MM.1S (cell line): ENCODE data around the gene AKAP9.
"Not testable (repeated sequence)": the region's sequence is repeated elsewhere in the genome, so short reads cannot be mapped to it uniquely, and the experiment has no call there.

Experiments used
- DNase-seq: peaks from one replicate; pipeline ENCODE4 v3.0.0-alpha.2; 2015
- H2AFZ ChIP-seq: fragments of 300-600 bp; sonication (generic); 2 replicates; pipeline ENCODE4 v1.6.0; 2016; ENCODE audit warnings: antibody characterized with exemption, low read length
- H3F3A ChIP-seq: fragments of 300-600 bp; sonication (generic); 2 replicates; pipeline ENCODE4 v1.6.1; 2016; ENCODE audit warnings: mild to moderate bottlenecking, antibody characterized with exemption, low read length, moderate library complexity, mixed read lengths; ENCODE audit not compliant: insufficient read depth
- H3K27ac ChIP-seq: fragments of 300-600 bp; sonication (generic); 2 replicates; pipeline ENCODE4 v1.5.1; 2016; ENCODE audit warnings: mild to moderate bottlenecking, low read length
- H3K27me3 ChIP-seq: fragments of 300-600 bp; sonication (generic); replicated peaks from 2 replicates; pipeline ENCODE4 v1.6.0; 2016; ENCODE audit warnings: low read length; ENCODE audit not compliant: insufficient read depth
- H3K36me3 ChIP-seq: fragments of 300-600 bp; sonication (generic); replicated peaks from 2 replicates; pipeline ENCODE4 v1.6.1; 2016; ENCODE audit warnings: mild to moderate bottlenecking, low read length, mixed read lengths; ENCODE audit not compliant: insufficient read depth
- H3K4me1 ChIP-seq: fragments of 300-600 bp; sonication (generic); 2 replicates; pipeline ENCODE4 v1.6.1; 2016; ENCODE audit warnings: low read length, mixed read lengths
- H3K4me2 ChIP-seq: fragments of 300-600 bp; sonication (generic); 2 replicates; pipeline ENCODE4 v1.6.0; 2016; ENCODE audit warnings: low read depth, low read length
- H3K4me3 ChIP-seq: fragments of 300-600 bp; sonication (generic); 2 replicates; pipeline ENCODE4 v1.5.1; 2016; ENCODE audit warnings: low read length, mixed read lengths
- H3K79me2 ChIP-seq: fragments of 300-600 bp; sonication (generic); 2 replicates; pipeline ENCODE4 v1.6.1; 2016; ENCODE audit warnings: mixed run types, low read length, mixed read lengths
- H3K9ac ChIP-seq: fragments of 300-600 bp; sonication (generic); 2 replicates; pipeline ENCODE4 v1.6.1; 2016; ENCODE audit warnings: low read length, mixed read lengths
- H3K9me2 ChIP-seq: fragments of 300-600 bp; sonication (generic); replicated peaks from 2 replicates; pipeline ENCODE4 v1.6.1; 2016; ENCODE audit warnings: mild to moderate bottlenecking, low read length, mixed read lengths; ENCODE audit not compliant: insufficient read depth
- H3K9me3 ChIP-seq: fragments of 300-600 bp; sonication (generic); replicated peaks from 2 replicates; pipeline ENCODE4 v1.6.1; 2016; ENCODE audit warnings: mild to moderate bottlenecking, low read length, mixed read lengths; ENCODE audit not compliant: insufficient read depth
- H4K20me1 ChIP-seq: fragments of 300-600 bp; sonication (generic); 2 replicates; pipeline ENCODE4 v1.6.1; 2016; ENCODE audit warnings: mild to moderate bottlenecking, low read length, moderate library complexity, mixed read lengths; ENCODE audit not compliant: insufficient read depth
- EZH2 ChIP-seq: fragments of 300-600 bp; sonication (generic); optimal IDR thresholded peaks from 2 replicates; pipeline ENCODE3; 2017; ENCODE audit warnings: low read depth, mild to moderate bottlenecking, antibody characterized with exemption, low read length, mixed read lengths
- EZH2phosphoT487 ChIP-seq: fragments of 300-600 bp; sonication (generic); IDR thresholded peaks from 2 replicates; pipeline ENCODE4 v1.6.1; 2018; ENCODE audit warnings: antibody characterized with exemption, low read length
- TF ChIP-seq, protein P1 (sequence below): fragments of 300-600 bp; sonication (generic); IDR thresholded peaks from 2 replicates; pipeline ENCODE4 v1.5.1; 2016; ENCODE audit warnings: antibody characterized with exemption, low read length, mixed read lengths

Gene AKAP9

GRCh38 chr7:91961816-91962215, 21.2 kb downstream of the AKAP9 start:
- Histone ChIP-seq H3K27ac (no peak overlapping the region), H3K79me2 (peaks cover 76% of the 10 kb centered on the region), H3K9me2 (no peaks in the 10 kb centered on the region), H3K9me3 (no peaks in the 10 kb centered on the region), H3K27me3 (no peaks in the 10 kb centered on the region), H3K36me3 (no peaks in the 10 kb centered on the region), H3K4me2 (no peak overlapping the region), H3K4me1 (no peaks in the 10 kb centered on the region), H4K20me1 (peaks cover 4% of the 10 kb centered on the region; the same call in 1 of the 2 replicates), H3K4me3 (no peak overlapping the region), H3F3A (no peaks in the 10 kb centered on the region; the same call in 1 of the 2 replicates), H3K9ac (no peak overlapping the region), H2AFZ (no peak overlapping the region)
- no peak for DNase-seq
- TF ChIP-seq, protein P1, sequence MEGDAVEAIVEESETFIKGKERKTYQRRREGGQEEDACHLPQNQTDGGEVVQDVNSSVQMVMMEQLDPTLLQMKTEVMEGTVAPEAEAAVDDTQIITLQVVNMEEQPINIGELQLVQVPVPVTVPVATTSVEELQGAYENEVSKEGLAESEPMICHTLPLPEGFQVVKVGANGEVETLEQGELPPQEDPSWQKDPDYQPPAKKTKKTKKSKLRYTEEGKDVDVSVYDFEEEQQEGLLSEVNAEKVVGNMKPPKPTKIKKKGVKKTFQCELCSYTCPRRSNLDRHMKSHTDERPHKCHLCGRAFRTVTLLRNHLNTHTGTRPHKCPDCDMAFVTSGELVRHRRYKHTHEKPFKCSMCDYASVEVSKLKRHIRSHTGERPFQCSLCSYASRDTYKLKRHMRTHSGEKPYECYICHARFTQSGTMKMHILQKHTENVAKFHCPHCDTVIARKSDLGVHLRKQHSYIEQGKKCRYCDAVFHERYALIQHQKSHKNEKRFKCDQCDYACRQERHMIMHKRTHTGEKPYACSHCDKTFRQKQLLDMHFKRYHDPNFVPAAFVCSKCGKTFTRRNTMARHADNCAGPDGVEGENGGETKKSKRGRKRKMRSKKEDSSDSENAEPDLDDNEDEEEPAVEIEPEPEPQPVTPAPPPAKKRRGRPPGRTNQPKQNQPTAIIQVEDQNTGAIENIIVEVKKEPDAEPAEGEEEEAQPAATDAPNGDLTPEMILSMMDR, result no peak
- no peak for TF ChIP-seq EZH2
- no peak for TF ChIP-seq EZH2phosphoT487

DNA sequence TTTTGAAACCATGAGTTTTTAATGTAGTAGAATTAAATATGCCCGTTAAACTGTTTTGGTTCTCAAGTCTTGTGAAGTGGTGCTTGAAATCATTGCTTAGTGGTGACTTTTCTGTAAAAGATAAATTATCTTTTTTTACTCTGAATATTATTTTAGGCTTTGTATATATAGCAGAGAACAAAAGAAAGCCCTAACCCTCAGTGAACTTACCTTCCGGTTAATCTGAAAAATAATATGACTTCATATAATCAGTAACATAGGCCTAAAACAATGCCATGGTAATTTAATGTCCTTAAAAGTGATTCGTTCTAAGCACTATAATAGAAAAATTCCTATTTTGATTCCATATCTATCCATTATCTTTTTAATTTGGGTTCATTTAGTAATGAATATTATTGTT, 21.8 kb downstream of the AKAP9 start:
- no peak overlapping the region for H2AFZ ChIP-seq
- H3K27ac ChIP-seq, result no peak overlapping the region
- H3K4me1 ChIP-seq, result no peaks in the 10 kb centered on the region
- no peaks in the 10 kb centered on the region for H3K27me3 ChIP-seq
- H3K9me2 ChIP-seq, result no peaks in the 10 kb centered on the region
- H3K9me3 ChIP-seq, result no peaks in the 10 kb centered on the region
- H3K9ac ChIP-seq, result no peak overlapping the region
- H3K4me3 ChIP-seq, result no peak overlapping the region
- H3F3A ChIP-seq, result no peaks in the 10 kb centered on the region; the same call in 1 of the 2 replicates
- H3K79me2 ChIP-seq, result peaks cover 76% of the 10 kb centered on the region
- no peaks in the 10 kb centered on the region for H3K36me3 ChIP-seq
- TF ChIP-seq EZH2phosphoT487, result no peak
- TF ChIP-seq EZH2, result no peak
- TF ChIP-seq, protein P1, result no peak
- no peak for DNase-seq
- H3K4me2 ChIP-seq, result no peak overlapping the region
- peaks cover 10% of the 10 kb centered on the region; the same call in 1 of the 2 replicates for H4K20me1 ChIP-seq

- not testable (repeated sequence) for H3F3A ChIP-seq, H3K4me2 ChIP-seq, H2AFZ ChIP-seq, H3K4me1 ChIP-seq, H4K20me1 ChIP-seq, H3K36me3 ChIP-seq, H3K27ac ChIP-seq, DNase-seq, H3K4me3 ChIP-seq, H3K9ac ChIP-seq, H3K27me3 ChIP-seq, H3K9me2 ChIP-seq, H3K9me3 ChIP-seq
- peaks cover 84% of the 10 kb centered on the region for H3K79me2 ChIP-seq
Measured at GRCh38 chr7:91967513-91967912, 26.9 kb downstream of the AKAP9 start.

- H3K79me2 ChIP-seq, result peaks cover 47% of the 10 kb centered on the region
- H3K9me3 ChIP-seq, result no peaks in the 10 kb centered on the region
- no peaks in the 10 kb centered on the region for H3K36me3 ChIP-seq
- no peak overlapping the region for H2AFZ ChIP-seq
- no peak for DNase-seq
- H4K20me1 ChIP-seq, result no peaks in the 10 kb centered on the region
- no peaks in the 10 kb centered on the region for H3K4me1 ChIP-seq
- H3K9ac ChIP-seq, result no peak overlapping the region
- no peak overlapping the region for H3K27ac ChIP-seq
- no peak overlapping the region for H3K4me3 ChIP-seq
- H3K27me3 ChIP-seq, result no peaks in the 10 kb centered on the region
- H3K9me2 ChIP-seq, result no peaks in the 10 kb centered on the region
- no peak for TF ChIP-seq EZH2phosphoT487
- TF ChIP-seq EZH2, result no peak
- TF ChIP-seq, protein P1, result no peak
- no peak overlapping the region for H3K4me2 ChIP-seq
- H3F3A ChIP-seq, result no peaks in the 10 kb centered on the region
Measured at GRCh38 chr7:91973639-91974038, 33.0 kb downstream of the AKAP9 start.
